Colonic mucosa (tissue), 4 donors: ENCODE measurements around the gene DPH2. TPM values are rescaled to one million over a fixed set of nuclear protein-coding genes. Genes with fewer than 3 reads are reported as not detected.
A peak's percentile ranks its signal among the peaks of the same experiment; 100 is the strongest.

ENCODE experiments used
- DNase-seq: peaks from one replicate; pipeline ENCODE4 v3.0.0-alpha.2; 2020
- H3K27ac ChIP-seq: fragments of 200-600 bp; one replicate; pipeline ENCODE4 v1.8.0; 2021
- H3K27me3 ChIP-seq: fragments of 200-600 bp; one replicate; pipeline ENCODE4 v1.8.0; 2021
- H3K36me3 ChIP-seq: fragments of 200-600 bp; one replicate; pipeline ENCODE4 v1.8.0; 2021
- H3K4me1 ChIP-seq: fragments of 200-600 bp; one replicate; pipeline ENCODE4 v1.8.0; 2021; ENCODE audit warnings: mild to moderate bottlenecking
- H3K4me3 ChIP-seq: fragments of 200-600 bp; one replicate; pipeline ENCODE4 v1.8.0; 2021
- H3K9ac ChIP-seq, 2 donors: one replicate each; pipeline ENCODE4 v1.7.0; 2013; ENCODE audit warnings: control low read depth in 2 of 2, low read depth in 2 of 2, low read length in 2 of 2
- H3K9me3 ChIP-seq: fragments of 200-600 bp; one replicate; pipeline ENCODE4 v1.8.0; 2021
- intact Hi-C: fragments of 100-400 bp; cut with DNase I; formaldehyde crosslinking; loops from one replicate; pipeline ENCODE4 v1.14.1; 2022
- total RNA-seq, 2 donors: library from RNA; stranded (reverse); fragmentation: NEBNext Ultra II Directional in 1 of 2; extraction: Animal tissue kit (Norgen Biotek cat#: 25700) in 1 of 2; gene quantifications; one replicate each; pipeline ENCODE4 v1.2.1, GENCODE V29; 2021
- TF ChIP-seq, protein P1 (sequence below): fragments of 200-600 bp; IDR thresholded peaks from one replicate; pipeline ENCODE4 v1.8.0; 2022; ENCODE audit warnings: antibody characterized with exemption, mild to moderate bottlenecking
- donor health status: healthy.
- donor health status: DM: no; HTN: no; CAD: no.
- donor health status: DM: no; HTN: no; CAD: no.

Gene DPH2
- total RNA-seq, 2 donors from 2014 or later, result 11.5 to 43.1 TPM

DNA sequence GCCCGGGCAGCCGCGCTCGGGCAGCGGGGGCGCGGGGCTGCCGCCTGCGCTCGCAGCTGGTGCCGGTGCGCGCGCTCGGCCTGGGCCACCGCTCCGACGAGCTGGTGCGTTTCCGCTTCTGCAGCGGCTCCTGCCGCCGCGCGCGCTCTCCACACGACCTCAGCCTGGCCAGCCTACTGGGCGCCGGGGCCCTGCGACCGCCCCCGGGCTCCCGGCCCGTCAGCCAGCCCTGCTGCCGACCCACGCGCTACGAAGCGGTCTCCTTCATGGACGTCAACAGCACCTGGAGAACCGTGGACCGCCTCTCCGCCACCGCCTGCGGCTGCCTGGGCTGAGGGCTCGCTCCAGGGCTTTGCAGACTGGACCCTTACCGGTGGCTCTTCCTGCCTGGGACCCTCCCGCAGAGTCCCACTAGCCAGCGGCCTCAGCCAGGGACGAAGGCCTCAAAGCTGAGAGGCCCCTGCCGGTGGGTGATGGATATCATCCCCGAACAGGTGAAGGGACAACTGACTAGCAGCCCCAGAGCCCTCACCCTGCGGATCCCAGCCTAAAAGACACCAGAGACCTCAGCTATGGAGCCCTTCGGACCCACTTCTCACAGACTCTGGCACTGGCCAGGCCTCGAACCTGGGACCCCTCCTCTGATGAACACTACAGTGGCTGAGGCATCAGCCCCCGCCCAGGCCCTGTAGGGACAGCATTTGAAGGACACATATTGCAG, 33.2 kb upstream of the DPH2 start:
- Histone ChIP-seq H3K9me3 (no peaks in the 10 kb centered on the region), H3K4me3 (peak overlapping the region; percentile 62), H3K36me3 (no peaks in the 10 kb centered on the region), H3K9ac (peak overlapping the region in 1 of 2 donors; percentile 69), H3K27ac (peak overlapping the region; percentile 50), H3K4me1 (peaks cover 18% of the 10 kb centered on the region), H3K27me3 (peaks cover 5% of the 10 kb centered on the region)
- intact Hi-C loops, result loop anchor here (5.0 to 10.0 kb wide), 3 partner anchors 108 to 402 kb away; partner anchors contain the start of gene PTPRF
- TF ChIP-seq, protein P1, sequence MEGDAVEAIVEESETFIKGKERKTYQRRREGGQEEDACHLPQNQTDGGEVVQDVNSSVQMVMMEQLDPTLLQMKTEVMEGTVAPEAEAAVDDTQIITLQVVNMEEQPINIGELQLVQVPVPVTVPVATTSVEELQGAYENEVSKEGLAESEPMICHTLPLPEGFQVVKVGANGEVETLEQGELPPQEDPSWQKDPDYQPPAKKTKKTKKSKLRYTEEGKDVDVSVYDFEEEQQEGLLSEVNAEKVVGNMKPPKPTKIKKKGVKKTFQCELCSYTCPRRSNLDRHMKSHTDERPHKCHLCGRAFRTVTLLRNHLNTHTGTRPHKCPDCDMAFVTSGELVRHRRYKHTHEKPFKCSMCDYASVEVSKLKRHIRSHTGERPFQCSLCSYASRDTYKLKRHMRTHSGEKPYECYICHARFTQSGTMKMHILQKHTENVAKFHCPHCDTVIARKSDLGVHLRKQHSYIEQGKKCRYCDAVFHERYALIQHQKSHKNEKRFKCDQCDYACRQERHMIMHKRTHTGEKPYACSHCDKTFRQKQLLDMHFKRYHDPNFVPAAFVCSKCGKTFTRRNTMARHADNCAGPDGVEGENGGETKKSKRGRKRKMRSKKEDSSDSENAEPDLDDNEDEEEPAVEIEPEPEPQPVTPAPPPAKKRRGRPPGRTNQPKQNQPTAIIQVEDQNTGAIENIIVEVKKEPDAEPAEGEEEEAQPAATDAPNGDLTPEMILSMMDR, result no peak
- peak; percentile 40 for DNase-seq

DNA sequence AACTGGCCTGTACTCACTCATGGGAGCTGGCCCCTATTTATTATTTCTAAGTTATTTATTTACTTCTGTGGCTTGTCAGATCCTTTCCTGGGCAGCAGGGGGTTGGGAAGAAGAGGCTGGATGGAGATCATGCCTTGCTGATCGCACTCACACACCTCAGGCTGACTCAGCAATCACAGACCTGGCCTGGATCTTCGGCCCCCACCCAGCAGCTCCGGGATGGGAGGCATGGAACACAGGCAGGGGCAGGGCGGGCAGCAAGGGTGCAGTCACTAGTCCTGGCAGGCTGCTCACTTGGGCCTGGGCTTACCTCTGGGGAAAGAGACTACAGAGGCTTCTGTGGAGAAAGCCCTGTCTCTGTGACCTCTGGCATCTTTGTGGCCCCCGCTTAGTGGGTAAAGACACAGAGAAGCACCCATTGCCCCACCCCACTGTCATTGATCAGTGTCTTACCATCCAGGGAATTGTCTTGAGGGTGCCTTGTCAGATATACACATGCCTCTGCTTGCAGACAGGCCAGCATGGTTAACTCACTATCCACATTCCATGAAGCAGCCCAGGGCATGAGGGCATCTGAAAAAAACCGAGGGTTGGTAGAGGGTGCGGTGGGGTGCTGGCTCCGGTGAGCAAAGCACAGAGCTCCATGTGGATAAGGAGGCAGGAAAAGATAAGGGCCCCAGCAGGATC, 32.5 kb upstream of the DPH2 start:
- intact Hi-C loops, result loop anchor here (5.0 to 10.0 kb wide), 3 partner anchors 107 to 403 kb away; partner anchors contain the start of gene PTPRF
- peaks cover 18% of the 10 kb centered on the region for H3K4me1 ChIP-seq
- H3K36me3 ChIP-seq, result no peaks in the 10 kb centered on the region
- TF ChIP-seq, protein P1, result no peak
- no peak for DNase-seq
- peak overlapping the region; percentile 62 for H3K4me3 ChIP-seq
- H3K27ac ChIP-seq, result no peak overlapping the region
- H3K9ac ChIP-seq, result no peak overlapping the region
- no peaks in the 10 kb centered on the region for H3K9me3 ChIP-seq
- peaks cover 5% of the 10 kb centered on the region for H3K27me3 ChIP-seq

DNA sequence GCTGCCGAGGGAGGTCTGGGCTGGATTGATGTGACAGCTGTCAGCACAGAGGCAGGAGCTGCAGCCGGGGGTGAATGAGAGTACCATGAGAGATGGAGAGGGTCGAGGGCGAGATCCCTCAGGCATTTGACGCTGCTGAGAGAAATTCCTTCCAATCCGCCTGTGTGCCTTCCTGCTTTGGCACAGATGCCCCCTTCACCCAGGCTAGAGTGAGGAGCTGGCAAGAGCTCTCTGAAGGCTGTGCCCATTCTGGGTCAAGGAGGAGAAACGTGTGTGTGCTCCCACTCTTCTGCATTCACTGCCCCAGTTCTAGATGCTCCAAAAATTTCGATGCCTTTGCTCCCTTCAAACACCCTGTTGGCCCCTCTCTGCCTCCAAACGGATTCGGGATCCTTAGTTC, 31.4 kb upstream of the DPH2 start:
- Histone ChIP-seq H3K36me3 (no peaks in the 10 kb centered on the region), H3K9me3 (no peaks in the 10 kb centered on the region), H3K27me3 (peaks cover 5% of the 10 kb centered on the region), H3K4me3 (no peak overlapping the region), H3K27ac (no peak overlapping the region), H3K9ac (no peak overlapping the region), H3K4me1 (peaks cover 18% of the 10 kb centered on the region)
- TF ChIP-seq, protein P1, result no peak
- intact Hi-C loops, result loop anchor here (5.0 to 10.0 kb wide), 3 partner anchors 106 to 404 kb away; partner anchors contain the start of gene PTPRF
- DNase-seq, result no peak

DNA sequence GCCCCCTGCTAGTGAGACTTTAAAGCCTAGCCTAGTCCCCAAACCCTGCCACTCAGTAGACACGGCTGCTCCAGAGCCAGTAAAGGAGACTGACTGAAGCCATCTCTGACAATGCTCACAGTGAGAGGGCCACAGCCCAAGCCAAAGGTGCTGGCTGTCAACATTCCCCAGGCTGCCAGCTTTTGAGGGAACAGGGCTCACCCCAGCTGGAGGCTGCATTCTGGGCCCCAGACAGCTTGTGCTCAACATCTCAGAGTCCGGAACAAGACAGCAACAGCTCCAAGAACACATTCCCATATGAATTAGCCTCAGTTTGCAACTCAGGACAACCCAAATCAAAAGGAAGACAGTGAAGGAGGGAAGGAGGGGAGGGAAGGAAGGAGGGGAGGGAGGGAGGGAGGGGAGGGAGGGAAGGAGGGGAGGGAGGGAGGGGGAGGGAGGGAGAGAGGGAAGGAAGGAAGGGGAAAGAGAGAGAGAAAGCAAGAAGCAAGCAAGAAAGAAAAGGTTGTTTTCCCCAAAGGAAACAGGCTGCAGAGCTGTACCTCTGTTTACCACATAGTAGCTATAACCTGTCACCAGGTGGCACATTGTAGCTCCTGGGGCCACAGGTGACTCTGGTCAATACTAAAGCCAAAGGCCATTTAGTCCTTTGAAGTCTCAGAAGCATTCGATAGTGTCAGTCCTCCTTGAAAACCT, 30.8 kb upstream of the DPH2 start:
- peaks cover 12% of the 10 kb centered on the region for H3K4me1 ChIP-seq
- H3K27me3 ChIP-seq, result no peaks in the 10 kb centered on the region
- no peaks in the 10 kb centered on the region for H3K9me3 ChIP-seq
- no peak overlapping the region for H3K9ac ChIP-seq
- DNase-seq, result no peak
- TF ChIP-seq, protein P1, result no peak
- H3K36me3 ChIP-seq, result no peaks in the 10 kb centered on the region
- H3K4me3 ChIP-seq, result no peak overlapping the region
- intact Hi-C loops, result loop anchor here (5.0 to 10.0 kb wide), 3 partner anchors 106 to 404 kb away; partner anchors contain the start of gene PTPRF
- H3K27ac ChIP-seq, result no peak overlapping the region

DNA sequence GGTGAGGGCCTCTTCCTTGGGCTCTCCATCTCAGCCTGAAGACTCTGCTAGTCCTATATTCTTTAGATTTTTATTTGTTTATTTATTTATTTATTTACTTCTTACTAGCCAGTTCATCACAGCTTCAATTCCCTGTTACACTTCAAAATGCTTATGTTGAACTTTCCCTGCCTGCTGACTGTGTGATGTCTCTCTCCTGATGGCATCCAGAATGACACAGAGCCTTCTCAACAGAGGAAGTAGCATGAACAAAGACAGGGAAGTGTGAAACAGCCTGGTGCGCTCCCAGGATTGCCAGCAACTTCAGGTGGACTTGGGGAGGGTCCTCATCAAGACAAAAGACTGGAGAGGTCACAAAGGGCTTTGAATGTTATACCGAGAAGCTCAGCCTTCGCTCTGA, 27.4 kb upstream of the DPH2 start:
- H3K27me3 ChIP-seq, result no peaks in the 10 kb centered on the region
- TF ChIP-seq, protein P1, result no peak

More for the DNA sequence above, 27.4 kb upstream of the DPH2 start:
- Histone ChIP-seq H3K4me3 (no peak overlapping the region), H3K9me3 (no peaks in the 10 kb centered on the region), H3K36me3 (no peaks in the 10 kb centered on the region), H3K27ac (no peak overlapping the region), H3K9ac (no peak overlapping the region), H3K4me1 (peaks cover 3% of the 10 kb centered on the region)
- no peak for DNase-seq
- intact Hi-C loops, result no loop called here
